Uterus (tissue), 4 donors: ENCODE results near the gene RBM22. TPM values are rescaled to one million over a fixed set of nuclear protein-coding genes. Genes with fewer than 3 reads are reported as not detected.
A peak's percentile ranks its signal among the peaks of the same experiment; 100 is the strongest.

ENCODE experiments used
- DNase-seq, 2 donors: peaks; one replicate each; pipeline ENCODE4 v3.0.0-alpha.2; 2019 to 2020
- H3K27ac ChIP-seq, 2 donors: fragments of 200-600 bp; sonication (generic); 1 replicate in 1 of 2; 2 replicates in 1 of 2; pipeline ENCODE4 v1.5.1; 2016 to 2018
- H3K27me3 ChIP-seq, 2 donors: fragments of 200-600 bp; sonication (generic); one replicate each; pipeline ENCODE4 v1.5.1; 2018 to 2019; ENCODE audit warnings: control low read depth in 1 of 2
- H3K36me3 ChIP-seq, 2 donors: fragments of 200-600 bp; sonication (generic); one replicate each; pipeline ENCODE4 v1.5.1; 2019; ENCODE audit warnings: control low read depth in 1 of 2
- H3K4me1 ChIP-seq, 2 donors: fragments of 200-600 bp; sonication (generic); one replicate each; pipeline ENCODE4 v1.5.1; 2018 to 2019; ENCODE audit warnings: control low read depth in 1 of 2
- H3K4me3 ChIP-seq, 2 donors: fragments of 200-600 bp; sonication (generic); 1 replicate in 1 of 2; 2 replicates in 1 of 2; pipeline ENCODE4 v1.5.1; 2018 to 2019; ENCODE audit warnings: mild to moderate bottlenecking in 1 of 2
- H3K9me3 ChIP-seq, 2 donors: fragments of 200-600 bp; sonication (generic); one replicate each; pipeline ENCODE4 v1.5.1; 2019; ENCODE audit warnings: control low read depth in 1 of 2
- CTCF ChIP-seq, 4 experiments: fragments of 200-600 bp in 2 of 4; fragments of 450-650 bp in 2 of 4; sonication (generic) in 2 of 4; IDR thresholded peaks; one replicate each; pipeline ENCODE4 v1.5.1; 2016 to 2019; ENCODE audit warnings: antibody characterized with exemption in 4 of 4, mild to moderate bottlenecking in 2 of 4, moderate library complexity in 1 of 4
- POLR2A ChIP-seq, 2 donors: fragments of 450-650 bp; IDR thresholded peaks; one replicate each; pipeline ENCODE4 v1.6.1; 2016; ENCODE audit warnings: antibody characterized with exemption in 2 of 2, mild to moderate bottlenecking in 1 of 2, moderate library complexity in 1 of 2
- intact Hi-C: fragments of 100-400 bp; cut with DNase I; formaldehyde crosslinking; loops from one replicate; pipeline ENCODE4 v1.15.1; 2023; ENCODE audit warnings: low total_unique reads
- total RNA-seq, 4 donors: library from RNA; depleted of rRNA in 3 of 4; stranded (reverse); fragments of >200 nt in 3 of 4; gene quantifications; one replicate each; pipeline versions ENCODE4 v1.1.0 to v1.2.4, GENCODE V29; 2014 to 2023
- donor health status: DM: yes; HTN: yes; CAD: no.

Gene RBM22
- total RNA-seq, 4 donors from 2014 or later: 38.2 to 58.4 (median 43.2) TPM

GRCh38 chr5:150644514-150644913, 56.3 kb downstream of the RBM22 start:
- DNase-seq: no peak
- Histone ChIP-seq H3K36me3 (no peaks in the 10 kb centered on the region), H3K4me3 (no peak overlapping the region), H3K27me3 (no peaks in the 10 kb centered on the region), H3K27ac (peak overlapping the region; percentile 94), H3K9me3 (no peaks in the 10 kb centered on the region), H3K4me1 (peaks cover 40 to 60% of the 10 kb centered on the region in 2 donors)
- no peak for TF ChIP-seq POLR2A (IDR thresholded peaks at IDR 0.05)
- intact Hi-C loops: no loop called here

DNA sequence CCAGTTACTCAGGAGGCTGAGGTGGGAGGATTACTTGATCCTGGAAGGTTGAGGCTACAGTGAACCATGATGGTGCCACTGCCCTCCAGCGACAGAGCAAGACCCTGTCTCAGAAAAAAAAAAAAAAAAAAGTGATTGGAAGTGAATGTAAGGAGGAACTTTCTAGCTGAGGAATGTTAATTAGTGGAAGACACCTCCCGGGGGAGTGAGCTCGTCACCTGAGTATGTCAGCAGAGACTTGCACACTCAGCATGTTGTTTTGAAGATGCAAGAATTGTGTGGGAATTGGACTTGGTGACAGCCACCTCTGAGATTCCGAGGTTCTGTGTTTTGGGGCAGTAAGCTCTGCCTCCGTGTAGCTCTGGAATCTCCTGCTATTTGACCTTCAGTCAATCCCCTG, 56.8 kb downstream of the RBM22 start:
- H3K4me3 ChIP-seq: no peak overlapping the region
- no peaks in the 10 kb centered on the region for H3K27me3 ChIP-seq
- peaks cover 43 to 63% of the 10 kb centered on the region in 2 donors for H3K4me1 ChIP-seq
- intact Hi-C loops: no loop called here
- TF ChIP-seq CTCF (IDR thresholded peaks at IDR 0.05) (no peak), POLR2A (IDR thresholded peaks at IDR 0.05) (no peak)
- peak overlapping the region; percentile 94 for H3K27ac ChIP-seq
- no peaks in the 10 kb centered on the region for H3K9me3 ChIP-seq
- H3K36me3 ChIP-seq: no peaks in the 10 kb centered on the region
- DNase-seq: no peak

DNA sequence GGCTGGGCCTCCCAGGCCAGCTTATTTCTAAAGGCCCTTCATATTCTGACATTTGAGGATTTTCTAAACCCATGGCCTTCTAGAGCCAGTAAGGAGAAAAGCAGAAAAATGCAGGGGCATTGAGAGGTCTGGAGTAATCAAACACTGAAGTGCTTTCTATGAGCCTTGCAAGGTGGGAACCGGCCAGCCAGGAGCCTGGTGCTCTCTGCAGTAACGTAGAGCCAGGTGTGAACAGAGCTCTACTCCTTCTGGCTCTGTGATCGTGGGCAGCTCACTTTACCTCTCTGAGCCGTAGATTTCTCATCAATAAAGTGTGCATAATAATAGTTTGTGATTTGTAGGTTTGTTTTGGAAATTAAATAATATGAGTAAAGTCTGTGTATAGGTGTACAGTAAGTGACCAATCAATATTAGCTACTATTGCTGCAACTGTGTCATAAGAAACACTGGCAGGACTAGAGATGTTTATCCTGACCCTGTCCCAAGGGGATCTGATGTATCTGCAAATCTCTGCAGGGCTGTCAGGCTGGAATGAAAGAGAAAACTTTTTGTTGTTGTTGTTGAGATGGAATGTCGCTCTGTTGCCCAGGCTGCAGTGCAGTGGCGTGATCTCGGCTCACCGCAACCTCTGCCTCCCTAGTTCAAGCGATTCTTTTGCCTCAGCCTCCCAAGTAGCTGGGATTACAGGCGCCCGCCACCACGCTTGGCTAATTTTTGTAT, 57.7 kb downstream of the RBM22 start:
- TF ChIP-seq POLR2A (IDR thresholded peaks at IDR 0.05) (no peak), CTCF (IDR thresholded peaks at IDR 0.05) (no peak)
- no peak overlapping the region for H3K4me3 ChIP-seq
- no peaks in the 10 kb centered on the region for H3K36me3 ChIP-seq
- intact Hi-C loops: no loop called here
- no peaks in the 10 kb centered on the region for H3K27me3 ChIP-seq
- H3K27ac ChIP-seq: peak overlapping the region; percentile 94
- no peak for DNase-seq
- no peaks in the 10 kb centered on the region for H3K9me3 ChIP-seq
- H3K4me1 ChIP-seq: peaks cover 43 to 60% of the 10 kb centered on the region in 2 donors

- H3K27ac ChIP-seq: peak overlapping the region; percentile 94
- no peaks in the 10 kb centered on the region for H3K27me3 ChIP-seq
- TF ChIP-seq CTCF (IDR thresholded peaks at IDR 0.05) (no peak), POLR2A (IDR thresholded peaks at IDR 0.05) (no peak)
- H3K4me1 ChIP-seq: peaks cover 43 to 54% of the 10 kb centered on the region in 2 donors
- H3K4me3 ChIP-seq: no peak overlapping the region
- no peaks in the 10 kb centered on the region for H3K36me3 ChIP-seq
- no peaks in the 10 kb centered on the region for H3K9me3 ChIP-seq
- peak; percentile 85 to 93 for DNase-seq
- intact Hi-C loops: no loop called here
Observed at GRCh38 chr5:150642567-150642927, 58.3 kb downstream of the RBM22 start.

DNA sequence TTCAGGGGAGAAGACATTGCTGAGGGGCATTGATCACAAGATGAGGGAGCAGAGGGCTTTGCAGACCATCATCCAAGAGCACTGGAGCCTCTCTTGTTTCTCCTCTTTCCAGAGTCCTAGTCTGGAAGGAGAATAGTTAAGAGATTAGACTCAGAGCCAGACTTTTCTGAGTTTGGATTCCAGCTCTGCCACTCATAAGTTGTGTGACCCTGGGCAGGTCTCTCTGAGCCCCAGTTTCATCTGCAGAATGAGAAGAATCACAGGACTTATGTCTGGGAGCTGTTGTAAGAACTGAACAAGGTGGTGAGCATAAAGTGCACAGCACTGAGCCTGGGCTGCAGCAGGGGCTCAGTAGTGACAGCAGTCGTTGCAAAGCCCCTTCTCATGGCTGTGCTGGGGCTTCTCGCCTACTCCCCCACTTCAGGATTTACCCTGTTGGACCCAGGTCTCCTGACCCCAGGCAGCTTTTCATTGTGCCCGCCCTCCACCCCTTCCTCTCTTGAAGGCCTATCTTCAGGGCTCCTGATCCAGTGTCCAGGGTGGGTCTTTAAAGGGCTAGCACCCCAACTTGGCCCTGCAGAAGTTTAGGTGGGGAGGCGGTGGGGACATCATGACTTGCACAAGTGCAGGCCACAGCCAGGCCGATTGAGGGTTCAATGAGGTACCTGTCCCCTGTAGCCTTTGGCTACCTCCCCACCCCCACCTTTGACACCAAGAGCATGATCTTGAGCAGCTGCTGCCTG, 58.9 kb downstream of the RBM22 start:
- peak overlapping the region; percentile 94 for H3K27ac ChIP-seq
- H3K27me3 ChIP-seq: no peaks in the 10 kb centered on the region
- H3K4me3 ChIP-seq: no peak overlapping the region
- intact Hi-C loops: no loop called here
- H3K36me3 ChIP-seq: no peaks in the 10 kb centered on the region
- TF ChIP-seq CTCF (IDR thresholded peaks at IDR 0.05): no peak
- TF ChIP-seq POLR2A (IDR thresholded peaks at IDR 0.05): no peak
- DNase-seq: no peak
- peaks cover 43 to 52% of the 10 kb centered on the region in 2 donors for H3K4me1 ChIP-seq
- H3K9me3 ChIP-seq: no peaks in the 10 kb centered on the region
